Thymus (tissue), 11 donors: ENCODE results near the gene TTC19. TPM values are rescaled to one million over a fixed set of nuclear protein-coding genes. Genes with fewer than 3 reads are reported as not detected.

Source experiments
- DNase-seq, 9 donors: peaks; one replicate each; pipeline ENCODE4 v3.0.0-alpha.2; 2013; ENCODE audit warnings: low spot score in 9 of 9, low read depth in 6 of 9, missing footprints in 1 of 9
- H3K27ac ChIP-seq, 2 donors: one replicate each; pipeline ENCODE4 v1.5.1; 2013; ENCODE audit warnings: control low read depth in 1 of 2, low read depth in 1 of 2, low read length in 1 of 2, mild to moderate bottlenecking in 1 of 2, moderate library complexity in 1 of 2
- H3K27me3 ChIP-seq, 2 donors: one replicate each; pipeline ENCODE4 v1.5.1; 2013; ENCODE audit warnings: low read length in 1 of 2; ENCODE audit not compliant: control insufficient read depth in 2 of 2, insufficient read depth in 1 of 2
- H3K36me3 ChIP-seq, 2 donors: one replicate each; pipeline ENCODE4 v1.5.1; 2013; ENCODE audit warnings: low read length in 1 of 2, mild to moderate bottlenecking in 1 of 2, moderate library complexity in 1 of 2; ENCODE audit not compliant: control insufficient read depth in 2 of 2, insufficient read depth in 2 of 2
- H3K4me1 ChIP-seq, 2 donors: one replicate each; pipeline ENCODE4 v1.5.1; 2013; ENCODE audit warnings: low read length in 2 of 2; ENCODE audit not compliant: control insufficient read depth in 2 of 2, insufficient read depth in 2 of 2
- H3K4me3 ChIP-seq, 2 donors: one replicate each; pipeline ENCODE4 v1.5.1; 2013; ENCODE audit warnings: low read length in 2 of 2, control low read depth in 1 of 2, mild to moderate bottlenecking in 1 of 2
- H3K9me3 ChIP-seq, 2 donors: one replicate each; pipeline ENCODE4 v1.5.1; 2013; ENCODE audit warnings: low read length in 1 of 2, mild to moderate bottlenecking in 1 of 2; ENCODE audit not compliant: control insufficient read depth in 2 of 2, insufficient read depth in 1 of 2
- WGBS: extraction: QIAGEN DNeasy Blood & Tissue Kit; methylation state at CpG from one replicate; pipeline ENCODE4 v1.1.7; 2013; 5-methylcytosine and 5-hydroxymethylcytosine counted together
- polyA plus RNA-seq: library from polyadenylated mRNA; stranded (reverse); fragments of 200-250 nt; gene quantifications from one replicate; pipeline ENCODE4 v1.2.3, GENCODE V29; 2013
- total RNA-seq: library from RNA; stranded (reverse); fragments of 120-200 nt; gene quantifications from one replicate; pipeline ENCODE4 v1.2.4, GENCODE V29; 2013
- donor health status: healthy.

Gene TTC19
- total and polyA plus RNA-seq, 2 donors, result 25.0 to 29.4 TPM

- H3K4me3 ChIP-seq, result no peak overlapping the region
- no peaks in the 10 kb centered on the region for H3K27me3 ChIP-seq
- no peak overlapping the region for H3K27ac ChIP-seq
- H3K9me3 ChIP-seq, result no peaks in the 10 kb centered on the region
- 99% methylated on average over 4 of the region's 4 CpGs for WGBS
- no peak for DNase-seq
- no peaks in the 10 kb centered on the region for H3K4me1 ChIP-seq
- H3K36me3 ChIP-seq, result peaks cover 62 to 83% of the 10 kb centered on the region in 2 donors
Measured at GRCh38 chr17:16066125-16066524, 66.5 kb downstream of the TTC19 start.

GRCh38 chr17:16068323-16068722 is 68.7 kb downstream of the TTC19 start:
- no peaks in the 10 kb centered on the region for H3K27me3 ChIP-seq
- H3K27ac ChIP-seq, result no peak overlapping the region
- no peaks in the 10 kb centered on the region for H3K4me1 ChIP-seq
- H3K36me3 ChIP-seq, result peaks cover 46 to 68% of the 10 kb centered on the region in 2 donors
- no peak for DNase-seq
- no peak overlapping the region for H3K4me3 ChIP-seq
- H3K9me3 ChIP-seq, result no peaks in the 10 kb centered on the region

GRCh38 chr17:16072031-16072430 is 72.4 kb downstream of the TTC19 start:
- H3K4me3 ChIP-seq, result no peak overlapping the region
- H3K9me3 ChIP-seq, result no peaks in the 10 kb centered on the region
- 98% methylated on average over 1 of the region's 1 CpG for WGBS
- H3K27me3 ChIP-seq, result no peaks in the 10 kb centered on the region
- H3K27ac ChIP-seq, result no peak overlapping the region
- peaks cover 45 to 65% of the 10 kb centered on the region in 2 donors for H3K36me3 ChIP-seq
- H3K4me1 ChIP-seq, result no peaks in the 10 kb centered on the region
- DNase-seq, result no peak

GRCh38 chr17:16073845-16074244 is 74.2 kb downstream of the TTC19 start:
- WGBS, result 96% methylated on average over 4 of the region's 4 CpGs
- H3K9me3 ChIP-seq, result no peaks in the 10 kb centered on the region
- no peaks in the 10 kb centered on the region for H3K27me3 ChIP-seq
- peaks cover 48 to 70% of the 10 kb centered on the region in 2 donors for H3K36me3 ChIP-seq
- H3K4me3 ChIP-seq, result no peak overlapping the region
- no peaks in the 10 kb centered on the region for H3K4me1 ChIP-seq
- H3K27ac ChIP-seq, result no peak overlapping the region
- DNase-seq, result no peak

- Histone ChIP-seq H3K4me1 (no peaks in the 10 kb centered on the region), H3K27me3 (no peaks in the 10 kb centered on the region), H3K9me3 (no peaks in the 10 kb centered on the region), H3K4me3 (no peak overlapping the region), H3K36me3 (peaks cover 47 to 69% of the 10 kb centered on the region in 2 donors), H3K27ac (no peak overlapping the region)
- no peak for DNase-seq
- WGBS, result 98% methylated on average over 3 of the region's 3 CpGs
Measured at GRCh38 chr17:16074423-16074822, 74.8 kb downstream of the TTC19 start.

- 98% methylated on average over 5 of the region's 5 CpGs for WGBS
- DNase-seq, result no peak
- no peak overlapping the region for H3K4me3 ChIP-seq
- H3K4me1 ChIP-seq, result no peaks in the 10 kb centered on the region
- H3K27ac ChIP-seq, result no peak overlapping the region
- H3K9me3 ChIP-seq, result no peaks in the 10 kb centered on the region
- H3K36me3 ChIP-seq, result peaks cover 44 to 64% of the 10 kb centered on the region in 2 donors
- no peaks in the 10 kb centered on the region for H3K27me3 ChIP-seq
Measured at GRCh38 chr17:16075949-16076348, 76.3 kb downstream of the TTC19 start.

Other genes with a start within 250 kb of the TTC19 start
- 1.2 TPM for gene ADORA2B, start 54.7 kb upstream of the TTC19 start, total RNA-seq
- 1.1 TPM for gene ADORA2B, start 54.7 kb upstream of the TTC19 start, polyA plus RNA-seq
- 19.6 TPM for gene ZSWIM7, start 120 bp upstream of the TTC19 start, total RNA-seq
- 57.6 TPM for gene ZSWIM7, start 120 bp upstream of the TTC19 start, polyA plus RNA-seq
- gene NCOR1, start 215.7 kb downstream of the TTC19 start, total RNA-seq, result 62.2 TPM
- gene NCOR1, start 215.7 kb downstream of the TTC19 start, polyA plus RNA-seq, result 51.5 TPM
- gene PIGL, start 217.4 kb downstream of the TTC19 start, total RNA-seq, result 16.7 TPM
- 31.1 TPM for gene PIGL, start 217.4 kb downstream of the TTC19 start, polyA plus RNA-seq